ENCODE measurements around the gene CREB3L2.

Gene CREB3L2

GRCh38 chr7:137860542-137860941, 141.3 kb downstream of the CREB3L2 start:
- H3K9me2 ChIP-seq (replicated peaks; ENCODE audit: insufficient read depth, low read length), result no peaks in the 10 kb centered on the region
- no peak for TF ChIP-seq EZH2phosphoT487 (conservative IDR thresholded peaks at IDR 0.05; ENCODE audit: low read length)
- TF ChIP-seq CTCF (IDR thresholded peaks at IDR 0.05; ENCODE audit: insufficient read depth, low read length, poor library complexity, severe bottlenecking), result no peak
- H2AFZ ChIP-seq (ENCODE audit: low read depth, low read length, severe bottlenecking), result no peak overlapping the region
- H3K79me2 ChIP-seq (ENCODE audit: insufficient read depth, low read length), result no peaks in the 10 kb centered on the region
- H4K20me1 ChIP-seq (ENCODE audit: low read depth, low read length), result no peaks in the 10 kb centered on the region
- no peak overlapping the region for H3K4me3 ChIP-seq (ENCODE audit: insufficient read depth, low read length, poor library complexity, severe bottlenecking)
- H3K27me3 ChIP-seq (ENCODE audit: low read length), result no peaks in the 10 kb centered on the region
- H3F3A ChIP-seq (ENCODE audit: insufficient read depth), result no peaks in the 10 kb centered on the region
- H3K27ac ChIP-seq (ENCODE audit: low read depth, low read length), result no peak overlapping the region
- H3K9me3 ChIP-seq (ENCODE audit: insufficient read depth, low read length), result peaks cover 7% of the 10 kb centered on the region; the same call in 1 of the 2 replicates
- H3K9ac ChIP-seq (ENCODE audit: low read length), result no peak overlapping the region
- H3K4me2 ChIP-seq (ENCODE audit: low read depth, low read length, poor library complexity, severe bottlenecking), result no peak overlapping the region
- no peaks in the 10 kb centered on the region for H3K36me3 ChIP-seq (ENCODE audit: low read length)

- Histone ChIP-seq H3K79me2 (ENCODE audit: insufficient read depth, low read length) (no peaks in the 10 kb centered on the region), H3K36me3 (ENCODE audit: low read length) (no peaks in the 10 kb centered on the region), H3F3A (ENCODE audit: insufficient read depth) (no peaks in the 10 kb centered on the region), H4K20me1 (ENCODE audit: low read depth, low read length) (no peaks in the 10 kb centered on the region), H3K4me2 (ENCODE audit: low read depth, low read length, poor library complexity, severe bottlenecking) (no peak overlapping the region), H3K27ac (ENCODE audit: low read depth, low read length) (no peak overlapping the region), H3K4me3 (ENCODE audit: insufficient read depth, low read length, poor library complexity, severe bottlenecking) (no peak overlapping the region), H2AFZ (ENCODE audit: low read depth, low read length, severe bottlenecking) (no peak overlapping the region), H3K9ac (ENCODE audit: low read length) (no peak overlapping the region), H3K9me3 (ENCODE audit: insufficient read depth, low read length) (no peaks in the 10 kb centered on the region), H3K27me3 (ENCODE audit: low read length) (no peaks in the 10 kb centered on the region), H3K9me2 (replicated peaks; ENCODE audit: insufficient read depth, low read length) (no peaks in the 10 kb centered on the region)
- TF ChIP-seq EZH2phosphoT487 (conservative IDR thresholded peaks at IDR 0.05; ENCODE audit: low read length), result no peak
- no peak for TF ChIP-seq CTCF (IDR thresholded peaks at IDR 0.05; ENCODE audit: insufficient read depth, low read length, poor library complexity, severe bottlenecking)
Measured at GRCh38 chr7:137853053-137853452, 148.8 kb downstream of the CREB3L2 start.

GRCh38 chr7:137852108-137852507, 149.8 kb downstream of the CREB3L2 start:
- no peak overlapping the region for H3K9ac ChIP-seq (ENCODE audit: low read length)

More at GRCh38 chr7:137852108-137852507, 149.8 kb downstream of the CREB3L2 start:
- H3K79me2 ChIP-seq (ENCODE audit: insufficient read depth, low read length), result no peaks in the 10 kb centered on the region
- H4K20me1 ChIP-seq (ENCODE audit: low read depth, low read length), result no peaks in the 10 kb centered on the region
- no peak overlapping the region for H3K4me3 ChIP-seq (ENCODE audit: insufficient read depth, low read length, poor library complexity, severe bottlenecking)
- no peaks in the 10 kb centered on the region for H3K9me2 ChIP-seq (replicated peaks; ENCODE audit: insufficient read depth, low read length)
- H3K4me2 ChIP-seq (ENCODE audit: low read depth, low read length, poor library complexity, severe bottlenecking), result no peak overlapping the region
- no peaks in the 10 kb centered on the region for H3K36me3 ChIP-seq (ENCODE audit: low read length)
- TF ChIP-seq EZH2phosphoT487 (conservative IDR thresholded peaks at IDR 0.05; ENCODE audit: low read length), result no peak
- TF ChIP-seq CTCF (IDR thresholded peaks at IDR 0.05; ENCODE audit: insufficient read depth, low read length, poor library complexity, severe bottlenecking), result no peak
- H3K9me3 ChIP-seq (ENCODE audit: insufficient read depth, low read length), result no peaks in the 10 kb centered on the region
- no peaks in the 10 kb centered on the region for H3K27me3 ChIP-seq (ENCODE audit: low read length)
- no peak overlapping the region for H3K27ac ChIP-seq (ENCODE audit: low read depth, low read length)
- no peaks in the 10 kb centered on the region for H3F3A ChIP-seq (ENCODE audit: insufficient read depth)
- no peak overlapping the region for H2AFZ ChIP-seq (ENCODE audit: low read depth, low read length, severe bottlenecking)

All from SU-DHL-6 (cell line).